GM12878 (cell line): ENCODE results near the gene TBCK. TPM values are rescaled to one million over a fixed set of nuclear protein-coding genes. Genes with fewer than 3 reads are reported as not detected.

Source experiments
- ATAC-seq: fragments of 200-7000 bp; cut with Tn5 transposase; 3 replicates; pipeline ENCODE4 v1.9.1; 2020; ENCODE audit warnings: mild to moderate bottlenecking, moderate library complexity
- BruUV-seq: library from RNA; stranded (reverse); fragments of 400-500 nt; replicated peaks from 2 replicates; lab custom pipeline; 2021; lab: Mats Ljungman, UMichigan
- CTCF ChIA-PET: fragments of 300-600 bp; sonication (Branson Sonifier 250); formaldehyde crosslinking; extraction: SDS; loops from one replicate; lab custom pipeline; 2021; ENCODE audit warnings: inconsistent platforms; lab: Yijun Ruan, JAX
- POLR2A ChIA-PET: fragments of 350-600 bp; formaldehyde crosslinking; extraction: SDS; loops from one replicate; lab custom pipeline; 2021; ENCODE audit warnings: inconsistent platforms; lab: Charles Lee
- RAD21 ChIA-PET: fragments of 300-600 bp; sonication (Branson Sonifier 250); formaldehyde crosslinking; loops from one replicate; lab custom pipeline; 2023; ENCODE audit warnings: antibody characterized with exemption; ENCODE audit not compliant: unreplicated experiment; lab: Charles Lee
- SMC1A ChIA-PET: fragments of 300-600 bp; sonication (Branson Sonifier 250); formaldehyde crosslinking; loops from one replicate; lab custom pipeline; 2023; ENCODE audit not compliant: unreplicated experiment, uncharacterized antibody; lab: Charles Lee
- DNase-seq: peaks from one replicate; pipeline ENCODE4 v3.0.0-alpha.2; 2011; ENCODE audit warnings: low read depth, low spot score
- FAIRE-seq: peaks from 3 replicates; lab custom pipeline; 2011; peaks lifted over from hg19 to GRCh38; lab: Jason Lieb, UNC
- H2AFZ ChIP-seq: 2 replicates; pipeline ENCODE4 v1.6.0; 2011; ENCODE audit warnings: low read depth, low read length, control low read depth; ENCODE audit not compliant: control insufficient read depth
- H3K27ac ChIP-seq: 2 replicates; pipeline ENCODE4 v1.5.1; 2011; ENCODE audit warnings: control low read depth; ENCODE audit not compliant: control insufficient read depth, insufficient read depth
- H3K27me3 ChIP-seq, 2 experiments: replicated peaks in 1 of 2; 2 replicates each; pipeline versions ENCODE4 v1.6.0 to v1.6.1; 2011; ENCODE audit warnings: low read length in 1 of 2; ENCODE audit not compliant: control insufficient read depth in 2 of 2, insufficient read depth in 2 of 2
- H3K36me3 ChIP-seq, 2 experiments: 2 replicates each; pipeline ENCODE4 v1.5.1; 2011; ENCODE audit warnings: low read length in 1 of 2; ENCODE audit not compliant: control insufficient read depth in 2 of 2, insufficient read depth in 2 of 2
- H3K4me1 ChIP-seq: 2 replicates; pipeline ENCODE4 v1.6.1; 2011; ENCODE audit warnings: mild to moderate bottlenecking, low read length, moderate library complexity, mixed read lengths; ENCODE audit not compliant: control insufficient read depth, insufficient read depth
- H3K4me2 ChIP-seq: 2 replicates; pipeline ENCODE4 v1.6.0; 2011; ENCODE audit warnings: control low read depth; ENCODE audit not compliant: control insufficient read depth, insufficient read depth
- H3K4me3 ChIP-seq: fragments of 200-600 bp; sonication (generic); 2 replicates; pipeline ENCODE4 v1.5.1; 2016
- H3K79me2 ChIP-seq: 2 replicates; pipeline ENCODE4 v1.6.0; 2011; ENCODE audit warnings: low read length; ENCODE audit not compliant: control insufficient read depth, insufficient read depth
- H3K9ac ChIP-seq: 2 replicates; pipeline ENCODE4 v1.8.0; 2011; ENCODE audit warnings: low read length, control low read depth, mixed read lengths; ENCODE audit not compliant: control insufficient read depth, insufficient read depth
- H3K9me3 ChIP-seq: replicated peaks from 3 replicates; pipeline ENCODE4 v1.5.1; 2011; ENCODE audit warnings: mild to moderate bottlenecking, low read length; ENCODE audit not compliant: control insufficient read depth, insufficient read depth
- H4K20me1 ChIP-seq: 2 replicates; pipeline ENCODE4 v1.6.0; 2011; ENCODE audit not compliant: control insufficient read depth, insufficient read depth
- BCL3 ChIP-seq: IDR thresholded peaks from 2 replicates; pipeline ENCODE4 v1.6.1; 2011; ENCODE audit warnings: borderline replicate concordance, low read depth, mild to moderate bottlenecking, moderate library complexity, low read length; ENCODE audit not compliant: insufficient read depth, poor library complexity, severe bottlenecking
- FOS ChIP-seq: IDR thresholded peaks from 3 replicates; pipeline ENCODE4 v1.6.1; 2011; ENCODE audit warnings: borderline replicate concordance; ENCODE audit not compliant: insufficient read length; ENCODE audit errors: extremely low read depth
- HDAC2 ChIP-seq: fragments of 200-600 bp; sonication (generic); IDR thresholded peaks from 2 replicates; pipeline ENCODE4 v1.6.1; 2017
- HSF1 ChIP-seq: fragments of 150-350 bp; IDR thresholded peaks from 2 replicates; pipeline ENCODE4 v1.6.1; 2014; ENCODE audit warnings: mild to moderate bottlenecking, low read depth, low read length
- MTA3 ChIP-seq: IDR thresholded peaks from 2 replicates; pipeline ENCODE4 v1.6.1; 2012; ENCODE audit warnings: low read length, inconsistent platforms, borderline replicate concordance
- SUZ12 ChIP-seq: fragments of 200-600 bp; sonication (generic); IDR thresholded peaks from one replicate; pipeline ENCODE4 v1.6.1; 2018; ENCODE audit warnings: antibody characterized with exemption, mild to moderate bottlenecking; ENCODE audit not compliant: unreplicated experiment
- TARDBP ChIP-seq: IDR thresholded peaks from 2 replicates; pipeline ENCODE4 v1.6.1; 2016; ENCODE audit warnings: borderline replicate concordance
- TCF12 ChIP-seq: IDR thresholded peaks from 2 replicates; pipeline ENCODE4 v1.6.1; 2011; ENCODE audit warnings: low read depth, mild to moderate bottlenecking, low read length
- TCF7 ChIP-seq: IDR thresholded peaks from 2 replicates; pipeline ENCODE4 v1.6.1; 2014; ENCODE audit warnings: antibody characterized with exemption, borderline replicate concordance
- ZBED1 ChIP-seq: IDR thresholded peaks from 2 replicates; pipeline ENCODE4 v1.6.1; 2016; ENCODE audit warnings: borderline replicate concordance
- ZNF592 ChIP-seq: fragments of 450-650 bp; IDR thresholded peaks from 2 replicates; pipeline ENCODE4 v1.6.1; 2017; ENCODE audit warnings: mild to moderate bottlenecking, moderate library complexity
- ZNF687 ChIP-seq: fragments of 450-650 bp; IDR thresholded peaks from 2 replicates; pipeline ENCODE4 v1.6.1; 2017; ENCODE audit warnings: mild to moderate bottlenecking, moderate library complexity
- ZSCAN29 ChIP-seq: fragments of 450-650 bp; IDR thresholded peaks from 2 replicates; pipeline ENCODE4 v1.6.1; 2017; ENCODE audit warnings: mild to moderate bottlenecking, moderate library complexity
- WGBS: methylation state at CpG from one replicate; pipeline ENCODE4 v1.1.6; 2016; ENCODE audit warnings: low lambda C conversion rate; ENCODE audit not compliant: insufficient replicate concordance, insufficient coverage; ENCODE audit errors: missing lambda C conversion rate; 5-methylcytosine and 5-hydroxymethylcytosine counted together
- in situ Hi-C: fragments of 300-500 bp; cut with MboI; formaldehyde crosslinking; loops from 9 replicates; pipeline ENCODE4 v1.14.3; 2018; ENCODE audit warnings: mixed read lengths
- intact Hi-C: fragments of 100-400 bp; cut with micrococcal nuclease; formaldehyde crosslinking; loops from one replicate; pipeline ENCODE4 v1.14.2; 2022; ENCODE audit not compliant: unreplicated experiment
- polyA plus RNA-seq, 11 experiments: library from polyadenylated mRNA; depleted of rRNA in 4 of 11; unstranded in 6 of 11; stranded (reverse) in 5 of 11; fragments of >200 nt; fragmentation: Nextera tagmentation in 4 of 11; fragmentation: Illumina TruSeq in 1 of 11; extraction: Ambion mirVana in 4 of 11; extraction: Trizol in 1 of 11; gene quantifications; 1 replicate in 1 of 11; 2 replicates in 10 of 11; pipeline versions ENCODE4 v1.2.1 to v1.2.3, GENCODE V29; 2011 to 2016; ENCODE audit warnings: inconsistent platforms in 2 of 11, missing spikeins in 2 of 11, low read depth in 1 of 11
- total RNA-seq, 4 experiments: library from RNA; depleted of rRNA in 3 of 4; stranded (reverse); fragments of >200 nt in 3 of 4; fragmentation: Illumina TruSeq in 1 of 4; extraction: Trizol in 1 of 4; gene quantifications; 2 replicates each; pipeline versions ENCODE4 v1.2.1 to v1.2.3, GENCODE V29; 2013 to 2021

Gene TBCK
- total and polyA plus RNA-seq, 10 of the 15 experiments (the other 5 are each of a cell fraction or from before 2014, with no cell fraction given) = 4.1 to 30.3 (median 20.2) TPM

- no peak for TF ChIP-seq TCF12
- TF ChIP-seq ZBED1 = no peak
Measured at GRCh38 chr4:106036334-106036733, 279.7 kb downstream of the TBCK start (continued).

GRCh38 chr4:106035204-106035603 is 280.8 kb downstream of the TBCK start:
- no peaks in the 10 kb centered on the region for H3K4me1 ChIP-seq
- H3K27me3 ChIP-seq = no peaks in the 10 kb centered on the region
- no TSS peak for BruUV-seq
- no peaks in the 10 kb centered on the region for H3K9me3 ChIP-seq
- H2AFZ ChIP-seq = no peak overlapping the region
- H3K27ac ChIP-seq = no peak overlapping the region
- FAIRE-seq (no peak), DNase-seq (no peak), ATAC-seq (no peak)
- no peaks in the 10 kb centered on the region for H4K20me1 ChIP-seq
- no peaks in the 10 kb centered on the region for H3K36me3 ChIP-seq
- CTCF ChIA-PET = interaction anchor here (0.7 kb wide), 1 partner anchor 76 kb away, joined by 3 read pairs; no protein-coding TSS in a partner anchor
- no peak overlapping the region for H3K9ac ChIP-seq
- RAD21 ChIA-PET = no interaction called here
- WGBS = 21% methylated on average over 1 of the region's 1 CpG
- POLR2A ChIA-PET = no interaction called here
- no peak overlapping the region for H3K4me3 ChIP-seq
- SMC1A ChIA-PET = no interaction called here
- intact Hi-C loops = no loop called here
- in situ Hi-C loops = no loop called here
- H3K79me2 ChIP-seq = no peaks in the 10 kb centered on the region
- no peak overlapping the region for H3K4me2 ChIP-seq
- TF ChIP-seq SUZ12 (no peak), MTA3 (no peak), HSF1 (no peak), BCL3 (no peak), HDAC2 (no peak), FOS (no peak), TCF7 (no peak), ZNF687 (no peak), TARDBP (no peak), ZSCAN29 (no peak), ZNF592 (no peak)
